Measurements from ENCODE around the gene C6orf15.

The C6orf15 gene

DNA sequence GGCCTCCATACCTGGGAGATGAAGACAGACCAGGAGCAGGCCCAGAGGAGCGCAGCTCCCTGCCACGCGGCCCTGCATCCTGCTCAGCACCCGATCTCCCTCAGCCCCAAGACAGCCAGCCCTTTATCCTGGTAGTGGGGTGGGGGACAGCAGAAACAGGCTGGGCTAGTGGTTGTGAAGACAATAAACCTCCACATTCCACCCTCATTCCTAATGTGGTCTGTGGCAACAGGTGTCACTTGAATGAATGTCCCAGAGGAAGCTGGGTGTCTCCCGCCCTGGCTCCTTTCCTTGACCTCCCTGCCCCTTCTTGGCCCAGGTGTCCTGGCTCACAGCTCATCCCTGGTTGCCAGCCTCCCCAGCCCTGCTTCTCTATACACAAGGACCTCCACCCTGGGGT, at the start of gene C6orf15:
Gene C6orf15, minus strand, starts transcription at position 98 of the 400 bp plus-strand sequence. Its CDS starts 20 bp downstream, at position 78.
- no peak for DNase-seq

DNA sequence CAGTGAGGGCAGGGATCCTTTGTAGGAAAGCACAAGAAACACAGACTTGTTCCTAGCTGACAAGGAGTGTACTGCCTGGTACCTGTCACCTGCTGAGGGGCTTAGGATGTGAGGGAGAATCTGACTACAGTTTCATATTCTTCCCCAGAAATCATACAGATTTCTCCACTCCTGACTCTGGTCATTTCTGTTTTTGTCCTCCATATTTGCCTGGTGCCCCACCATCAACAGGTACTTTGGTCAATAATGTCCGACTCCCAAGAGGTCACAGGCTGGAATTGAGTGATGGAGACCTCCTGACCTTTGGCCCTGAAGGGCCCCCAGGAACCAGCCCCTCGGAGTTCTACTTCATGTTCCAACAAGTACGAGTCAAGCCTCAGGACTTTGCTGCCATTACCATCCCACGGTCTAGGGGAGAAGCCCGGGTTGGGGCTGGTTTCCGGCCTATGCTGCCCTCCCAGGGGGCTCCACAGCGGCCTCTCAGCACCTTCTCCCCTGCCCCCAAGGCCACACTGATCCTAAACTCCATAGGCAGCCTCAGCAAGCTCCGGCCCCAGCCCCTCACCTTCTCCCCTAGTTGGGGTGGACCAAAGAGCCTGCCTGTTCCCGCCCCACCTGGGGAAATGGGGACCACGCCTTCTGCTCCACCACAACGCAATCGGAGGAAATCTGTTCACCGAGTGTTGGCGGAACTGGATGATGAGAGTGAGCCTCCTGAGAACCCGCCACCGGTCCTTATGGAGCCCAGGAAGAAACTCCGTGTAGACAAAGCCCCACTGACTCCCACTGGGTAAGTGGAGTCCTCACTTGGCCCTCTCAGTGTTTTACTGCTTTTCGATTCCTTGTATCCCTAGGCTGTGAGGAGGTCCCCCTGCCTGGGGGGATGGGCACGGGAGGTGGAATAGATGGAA, 49.1 kb upstream of the C6orf15 start:
- DNase-seq, result no peak

DNA sequence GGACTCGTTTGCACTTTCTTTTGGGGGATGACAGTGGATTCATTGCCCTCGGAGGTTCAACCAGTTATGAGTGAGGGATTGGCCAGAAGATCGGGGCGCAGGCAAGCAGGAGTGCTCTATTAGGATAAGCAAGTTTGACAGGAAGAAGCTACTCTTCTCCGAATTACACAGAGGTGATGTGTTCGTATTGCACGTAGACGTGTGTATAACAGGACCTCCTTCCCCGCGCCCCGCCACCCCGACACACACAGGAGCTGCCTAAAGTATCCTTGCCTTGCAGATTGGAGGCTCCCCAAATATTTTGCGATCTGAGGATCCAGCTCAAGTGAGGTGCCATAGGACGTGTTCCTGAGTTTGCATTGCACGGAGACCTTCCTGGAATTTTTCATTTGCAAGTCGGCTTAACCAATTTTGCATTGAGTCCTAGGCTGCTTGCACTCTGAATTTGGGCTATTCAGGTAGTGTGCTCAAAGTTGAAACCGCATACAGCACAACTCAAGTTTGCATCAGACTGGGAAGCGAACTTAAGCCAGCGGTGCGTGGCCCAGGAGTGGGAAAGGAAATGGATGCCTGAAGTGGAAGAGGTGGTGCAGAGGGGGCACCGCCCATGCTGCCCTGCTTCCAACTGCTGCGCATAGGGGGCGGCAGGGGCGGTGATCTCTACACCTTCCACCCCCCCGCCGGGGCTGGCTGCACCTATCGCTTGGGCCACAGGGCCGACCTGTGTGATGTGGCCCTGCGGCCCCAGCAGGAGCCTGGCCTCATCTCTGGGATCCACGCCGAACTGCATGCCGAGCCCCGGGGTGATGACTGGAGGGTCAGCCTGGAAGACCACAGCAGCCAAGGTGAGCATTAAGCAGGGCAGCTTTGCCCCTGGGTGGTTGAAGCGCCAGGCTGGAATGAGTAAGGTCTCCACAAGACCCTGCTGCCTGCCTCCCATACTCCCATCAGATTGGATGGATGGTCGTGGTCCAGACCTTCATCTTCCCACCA, 46.8 kb upstream of the C6orf15 start:
- DNase-seq, result no peak

DNA sequence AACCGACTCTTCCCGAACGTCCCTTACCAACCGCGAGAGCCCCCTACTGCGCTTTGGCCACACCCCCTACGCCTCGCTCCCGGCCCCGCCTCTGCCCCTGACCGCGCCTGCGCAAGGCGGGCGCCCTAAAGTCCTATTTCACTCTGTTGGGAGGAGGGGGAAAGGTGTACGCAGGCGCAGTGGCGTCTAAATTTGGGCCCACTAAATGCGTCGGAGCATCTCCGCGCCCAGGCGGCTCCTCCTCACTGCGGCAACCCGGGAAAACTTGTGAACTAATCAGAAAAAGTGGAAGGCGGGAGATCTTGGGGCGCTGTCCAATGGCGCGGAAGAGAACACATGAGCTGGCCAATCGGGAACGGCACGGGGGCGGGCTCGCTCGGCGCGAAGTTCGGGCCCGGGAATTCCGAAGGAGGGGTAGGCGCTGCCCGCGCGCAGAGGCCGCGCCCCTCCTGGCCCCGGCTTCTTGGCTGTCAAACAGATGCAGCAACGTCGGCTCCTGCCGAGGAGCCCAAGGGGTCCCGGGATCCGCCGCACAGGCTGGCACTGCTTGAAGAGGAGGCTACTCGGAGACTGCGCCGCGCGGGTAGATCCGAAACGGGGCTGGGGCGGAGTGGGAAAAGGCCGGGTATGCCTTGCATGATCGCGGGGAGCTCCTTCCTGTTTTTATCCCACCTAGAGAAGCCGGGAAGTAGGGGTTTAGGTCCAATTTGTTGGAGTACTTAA, 45.9 kb upstream of the C6orf15 start, which contains the start of gene TCF19:
Gene TCF19, plus strand, starts transcription at position 450 of the 723 bp plus-strand sequence. CDS start 881 bp downstream, outside the sequence.
- peak; percentile 97 for DNase-seq

DNA sequence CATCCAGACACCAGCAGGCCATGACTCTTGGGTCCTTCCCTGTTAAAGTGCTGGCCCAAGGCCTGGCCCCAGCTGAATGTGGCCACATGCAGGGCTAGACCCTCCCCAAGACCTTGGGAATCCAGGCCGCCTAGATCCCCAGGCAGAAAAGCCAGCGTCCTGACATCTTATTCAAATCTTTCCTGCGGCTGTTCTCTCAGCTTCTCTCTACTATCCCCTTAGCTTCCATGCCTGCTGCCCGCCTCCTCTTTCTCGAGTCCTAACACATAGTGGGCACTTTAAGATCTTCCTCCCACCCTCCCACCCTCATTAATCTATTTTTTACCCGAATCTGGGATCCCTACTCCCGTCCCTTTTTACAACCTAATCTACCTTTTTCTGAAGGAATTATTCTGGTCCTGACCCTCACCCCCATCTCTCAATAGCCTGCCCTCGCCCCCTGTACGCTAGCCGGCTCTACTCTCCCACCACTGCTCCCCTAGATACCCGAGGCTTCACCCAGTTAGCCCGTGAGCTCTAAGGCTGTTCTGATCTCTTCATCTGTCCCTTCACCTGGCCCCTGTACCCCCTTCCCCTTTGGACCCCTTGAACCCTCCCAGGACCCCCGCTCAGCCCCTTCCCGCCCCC, 45.3 kb upstream of the C6orf15 start, which contains the start of gene CCHCR1:
Gene CCHCR1, minus strand, starts transcription at position 290 of the 627 bp plus-strand sequence. Its CDS starts 202 bp downstream, at position 88.
- DNase-seq, result no peak

DNA sequence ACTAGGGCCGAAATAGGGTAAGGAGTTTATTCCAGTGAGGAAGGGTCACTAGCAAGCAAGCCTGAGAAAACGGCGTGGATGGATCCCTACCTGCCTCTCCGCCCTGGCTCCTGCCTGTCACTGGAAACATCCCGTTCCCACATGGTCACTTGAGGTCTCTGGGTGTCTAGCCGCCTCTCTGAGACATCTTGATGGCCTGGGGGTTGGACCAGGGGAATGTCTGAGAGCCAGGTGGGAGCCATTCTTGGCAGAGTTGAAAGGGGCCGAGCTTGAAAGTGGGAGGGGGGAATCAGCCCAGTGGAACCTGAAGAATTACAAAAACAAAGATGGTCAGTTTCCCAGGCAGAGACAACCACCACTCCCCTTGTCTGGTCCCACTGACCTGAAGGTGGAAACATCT, 44.3 kb upstream of the C6orf15 start:
- DNase-seq, result no peak

DNA sequence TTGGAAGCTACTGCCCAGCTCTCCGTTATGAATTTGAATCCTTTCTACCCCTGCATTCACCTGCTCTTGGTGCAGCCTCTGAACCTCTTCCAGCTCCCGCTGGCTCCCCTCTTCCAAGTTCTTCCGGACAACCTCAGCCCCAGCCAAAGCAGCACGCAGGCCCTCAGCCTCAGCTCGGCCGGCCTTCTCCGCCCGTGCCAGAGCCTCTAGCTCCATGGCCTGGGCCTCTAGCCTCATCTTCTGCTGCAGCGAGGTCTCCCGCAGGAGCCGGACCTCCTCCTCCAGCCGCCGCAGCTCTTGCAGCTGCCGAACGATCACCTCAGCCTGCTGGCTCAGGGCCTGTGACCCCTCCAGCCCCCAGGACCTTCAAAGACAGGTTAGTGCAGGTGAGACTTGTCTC, 42.1 kb upstream of the C6orf15 start:
- no peak for DNase-seq

DNA sequence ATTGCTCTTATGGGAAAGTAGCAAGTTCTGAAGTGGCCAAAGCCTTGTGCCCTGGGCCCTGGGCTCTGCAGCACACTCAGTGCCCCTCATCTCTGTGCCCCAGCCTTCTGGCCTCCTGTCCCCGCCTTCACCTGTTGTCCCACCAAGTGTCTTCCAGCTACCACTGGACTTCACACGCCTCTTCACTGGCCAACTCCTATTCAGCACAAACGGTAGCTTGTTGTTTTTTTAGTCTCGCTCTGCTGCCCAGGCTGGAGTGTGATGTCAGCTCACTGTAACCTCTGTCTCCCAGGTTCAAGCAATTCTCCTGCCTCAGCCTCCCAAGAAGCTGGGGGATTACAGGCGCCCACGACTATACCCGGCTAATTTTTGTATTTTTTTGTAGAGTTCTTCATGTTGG, 40.4 kb upstream of the C6orf15 start:
- no peak for DNase-seq

DNA sequence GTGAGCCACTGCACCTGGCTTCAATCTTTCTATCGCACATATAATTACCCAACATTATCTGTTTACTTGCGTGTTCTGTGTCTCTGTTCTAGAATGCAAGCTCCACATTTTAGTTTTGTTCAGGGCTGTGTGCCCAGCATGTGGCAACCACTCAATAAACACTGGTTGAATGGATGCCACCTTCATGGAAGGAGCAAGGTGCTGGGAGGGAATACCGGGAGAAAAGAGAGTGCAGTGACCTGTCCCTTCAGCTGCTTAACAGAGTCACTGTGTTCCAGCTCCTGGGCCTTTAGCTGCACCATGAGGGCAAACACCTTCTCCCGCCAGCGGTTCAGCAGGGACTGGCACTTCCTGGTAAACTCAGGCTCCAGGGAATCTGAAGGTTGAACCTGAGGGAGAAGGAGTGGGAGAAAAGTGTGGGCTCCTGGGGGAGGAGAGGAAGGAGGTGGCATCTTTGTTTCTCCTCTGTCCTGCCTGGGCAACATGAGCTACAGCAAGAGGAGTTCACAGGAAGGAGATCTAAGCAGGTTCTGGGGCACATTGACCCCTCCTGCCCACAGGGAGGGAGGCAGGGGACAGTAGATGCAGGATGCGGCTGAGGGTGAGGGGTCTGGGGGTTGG, 37.6 kb upstream of the C6orf15 start:
- no peak for DNase-seq

DNA sequence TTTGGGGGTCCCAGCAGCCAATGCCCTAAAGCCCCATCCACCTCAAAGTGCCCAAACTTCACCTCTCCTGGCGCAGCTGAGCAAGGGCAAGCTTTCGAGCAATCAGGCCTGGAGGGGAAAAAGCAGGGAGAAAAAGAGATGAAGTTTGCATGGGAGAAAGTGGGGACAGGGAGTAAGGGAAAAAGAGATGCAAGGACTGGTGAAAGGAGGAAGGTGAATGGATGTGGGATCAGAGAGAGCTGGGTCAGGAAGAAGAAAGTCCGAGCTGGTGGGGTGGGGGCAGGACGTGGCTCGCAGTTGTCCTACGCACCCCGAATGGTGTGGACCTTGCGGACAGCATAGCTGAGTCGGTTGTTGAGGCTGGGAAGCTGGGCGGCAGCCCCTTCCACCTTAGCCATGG, 33.0 kb upstream of the C6orf15 start:
- DNase-seq, result no peak

DNA sequence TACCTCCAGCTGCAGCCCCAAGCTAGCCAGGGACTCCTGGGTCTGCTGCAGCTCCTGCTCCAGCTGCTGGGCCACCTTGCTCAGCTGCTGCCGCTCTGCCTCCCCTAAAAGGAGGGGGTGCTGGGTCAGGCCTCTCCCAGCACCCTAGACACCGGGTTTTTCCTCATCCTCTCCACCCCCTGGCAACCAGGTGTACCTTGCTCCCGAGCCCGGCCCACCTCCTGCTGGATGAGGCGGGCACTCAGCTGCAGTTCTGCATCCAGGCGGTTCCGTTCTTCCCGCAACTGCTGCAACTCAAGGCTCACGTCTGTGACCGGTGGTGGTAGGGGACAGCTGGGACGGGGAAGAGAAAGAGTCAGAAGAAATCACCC, 32.6 kb upstream of the C6orf15 start:
- no peak for DNase-seq

DNA sequence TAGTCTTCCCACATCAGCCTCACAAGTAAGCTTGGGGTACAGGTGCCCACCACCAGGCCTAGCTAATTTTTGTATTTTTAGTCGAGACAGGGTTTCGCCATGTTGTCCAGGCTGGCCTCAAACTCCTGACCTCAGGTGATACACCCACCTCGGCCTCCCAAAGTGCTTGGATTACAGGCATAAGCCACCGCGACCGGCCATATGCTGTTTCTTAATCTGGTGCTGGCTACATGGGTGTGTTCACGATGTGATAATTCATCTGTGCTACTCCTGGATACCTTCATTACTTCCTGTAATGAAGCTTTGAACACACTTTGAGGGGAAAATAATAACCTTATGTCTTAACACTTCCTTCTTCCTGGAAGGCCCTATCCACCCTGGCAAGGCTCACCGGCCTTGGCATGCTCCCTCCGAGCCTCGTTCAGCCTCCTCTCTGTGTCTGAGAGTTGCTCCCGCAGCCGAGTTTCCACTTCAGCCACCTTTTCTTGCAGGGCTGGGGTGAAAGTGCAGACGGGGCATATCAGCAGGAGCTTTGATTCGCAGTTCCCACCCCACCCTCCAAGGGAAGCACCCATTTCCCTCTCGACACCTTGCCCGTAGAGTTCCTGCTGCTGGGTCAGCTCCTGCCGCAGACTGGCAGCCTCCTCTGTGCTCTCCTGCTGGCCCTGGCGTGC, 32.1 kb upstream of the C6orf15 start:
- no peak for DNase-seq

DNA sequence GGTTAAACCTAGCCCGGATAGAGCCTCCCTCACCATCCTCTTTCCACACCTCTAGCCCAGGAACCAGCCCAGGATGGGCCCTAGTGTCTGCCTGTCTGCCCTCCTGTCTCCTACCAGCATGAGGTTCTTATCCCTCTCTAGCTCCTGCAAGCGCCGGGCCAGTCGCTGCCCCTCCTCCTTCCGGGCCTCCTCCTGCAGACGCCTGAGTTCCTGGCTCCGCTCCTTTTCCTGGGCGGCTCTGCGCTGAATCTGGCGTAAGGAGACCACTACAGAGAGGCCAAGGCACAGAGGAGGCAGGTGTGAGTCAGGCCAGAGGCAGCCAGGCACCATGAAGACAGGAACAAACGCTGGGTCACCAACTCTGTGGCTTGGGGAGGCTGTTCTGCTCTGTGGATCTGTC, 30.8 kb upstream of the C6orf15 start:
- DNase-seq, result no peak

DNA sequence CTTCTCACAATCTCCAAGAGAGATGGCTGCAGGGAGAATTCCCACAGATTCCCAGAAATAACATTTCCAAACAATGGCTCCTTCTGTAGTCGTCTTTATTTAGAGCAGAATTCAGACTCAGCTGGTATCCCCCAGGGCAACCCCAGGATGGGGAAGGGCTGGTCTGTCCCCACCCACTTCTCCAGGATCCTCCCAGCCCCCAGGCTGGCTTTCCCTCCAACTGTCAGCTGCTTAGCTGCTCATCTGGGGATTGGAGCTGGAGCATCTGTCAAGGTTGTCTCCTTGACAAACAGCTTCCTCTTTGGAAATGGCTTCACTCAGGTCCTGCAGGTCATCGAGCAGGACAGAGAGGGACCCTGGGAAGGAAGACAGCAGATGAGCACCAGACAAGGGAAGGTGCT, 30.0 kb upstream of the C6orf15 start:
- no peak for DNase-seq

DNA sequence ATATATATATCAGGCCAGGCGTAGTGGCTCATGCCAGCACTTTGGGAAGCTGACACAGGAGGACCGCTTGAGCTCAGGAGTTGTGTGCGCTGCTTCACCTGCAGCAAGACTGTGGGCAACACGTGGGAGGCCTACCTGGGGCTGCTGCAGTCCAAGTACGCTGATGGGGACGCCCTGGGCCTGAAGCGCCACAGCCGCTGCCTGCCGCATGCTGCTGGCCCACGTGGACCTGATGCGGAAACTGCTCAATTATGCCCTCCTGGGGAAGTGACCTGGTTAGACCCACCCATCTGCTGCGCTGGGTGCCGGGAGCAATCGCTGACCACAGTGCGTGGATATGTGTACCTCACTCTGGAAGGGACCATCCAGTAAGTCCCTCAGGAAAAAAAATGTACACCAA, 28.3 kb upstream of the C6orf15 start:
- DNase-seq, result no peak

DNA sequence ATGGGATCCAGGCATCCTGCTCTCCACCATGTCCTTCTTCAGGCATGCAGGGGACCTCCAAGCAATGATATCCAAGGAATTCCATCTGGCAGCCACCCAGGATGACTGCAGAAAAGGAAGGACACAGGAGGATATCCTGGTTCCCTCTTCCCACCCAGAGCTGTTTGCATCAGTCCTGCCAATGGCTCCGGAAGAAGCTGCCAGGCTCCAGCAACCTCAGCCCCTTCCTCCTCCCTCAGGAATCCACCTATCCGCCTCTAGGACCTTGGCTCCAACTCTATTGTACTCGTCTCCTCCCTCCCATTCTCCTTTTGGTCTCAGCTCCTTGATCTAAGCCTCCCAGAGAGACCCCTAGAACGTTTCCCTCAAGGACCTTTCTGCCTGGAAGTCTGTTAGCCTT, 27.2 kb upstream of the C6orf15 start:
- DNase-seq, result no peak

DNA sequence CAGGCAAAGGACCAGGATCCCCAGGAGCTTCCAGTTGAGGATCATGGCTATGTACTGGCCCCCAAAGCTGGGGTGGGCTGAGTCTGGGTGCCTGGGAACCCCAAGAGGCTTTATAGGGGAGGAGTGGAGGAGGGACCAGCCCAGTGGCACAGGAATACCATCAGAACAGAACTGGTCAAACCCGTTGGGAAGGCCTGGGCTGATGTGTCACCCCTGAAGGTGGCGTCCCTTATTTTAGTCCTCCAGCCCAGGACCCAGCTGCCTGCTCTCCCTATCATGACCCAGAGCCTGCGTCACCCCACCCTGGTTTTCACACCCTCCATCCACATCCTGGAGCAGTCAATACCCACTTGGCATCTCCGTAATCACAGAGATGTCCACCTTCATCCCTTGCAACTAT, 26.6 kb upstream of the C6orf15 start, which contains the start of gene PSORS1C2:
Gene PSORS1C2, minus strand, starts transcription at position 85 of the 400 bp plus-strand sequence. Its CDS starts 40 bp downstream, at position 45.
- DNase-seq, result no peak

DNA sequence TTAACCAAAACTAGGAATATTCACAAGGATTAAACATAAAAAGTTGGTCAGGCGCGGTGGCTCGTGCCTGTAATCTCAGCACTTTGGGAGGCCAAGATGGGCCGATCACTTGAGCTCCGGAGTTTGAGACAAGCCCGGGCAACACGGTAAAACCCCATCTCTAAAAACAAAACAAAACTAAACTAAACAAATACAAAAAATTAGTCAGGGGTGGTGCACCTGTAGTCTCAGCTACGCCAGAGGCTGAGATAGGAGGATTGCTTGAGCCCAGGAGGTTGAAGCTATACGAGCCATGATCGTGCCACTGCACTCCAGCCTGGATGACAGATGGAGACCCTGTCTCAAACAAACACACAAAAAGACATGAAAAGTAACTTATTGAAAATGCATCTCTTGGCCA, 23.3 kb upstream of the C6orf15 start:
- no peak for DNase-seq

DNA sequence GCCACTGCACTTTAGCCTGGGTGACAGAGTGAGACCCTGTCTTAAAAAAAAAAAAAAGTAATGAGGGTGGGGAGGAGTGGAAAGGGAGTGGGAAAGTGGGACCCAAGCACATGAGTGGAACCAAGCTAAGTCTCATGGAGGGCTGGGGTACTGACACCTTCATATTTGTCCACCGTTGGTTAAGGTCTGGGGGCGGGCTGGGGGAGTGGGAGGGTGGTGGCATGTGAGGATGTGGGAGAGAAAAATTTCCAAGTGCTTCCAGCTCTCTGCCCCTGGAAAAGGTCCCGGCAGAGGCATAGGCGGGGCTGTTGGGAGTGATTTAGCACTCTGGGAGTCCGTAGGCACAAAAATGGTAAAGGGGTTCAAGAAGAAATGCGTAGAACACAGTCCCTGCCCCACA, 20.4 kb upstream of the C6orf15 start:
- no peak for DNase-seq

DNA sequence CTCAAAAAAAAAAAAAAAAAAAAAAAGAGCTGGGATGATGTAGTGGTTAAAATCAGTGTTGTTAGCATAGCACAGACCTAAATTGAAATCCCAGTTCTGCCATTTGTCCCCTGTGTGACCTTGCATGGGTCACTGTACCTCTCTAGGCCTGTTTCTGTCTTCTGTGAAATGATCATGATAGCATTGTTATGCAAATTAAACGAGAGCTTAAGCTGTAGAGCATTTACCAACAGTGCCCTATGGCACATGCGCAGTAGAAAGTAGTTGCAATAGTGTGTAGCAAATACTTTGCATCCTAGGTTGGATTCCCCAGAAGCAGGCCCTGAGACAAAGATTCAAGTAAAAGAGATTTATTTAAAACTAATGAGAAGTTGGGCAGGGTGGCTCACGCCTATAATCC, 19.2 kb upstream of the C6orf15 start:
- no peak for DNase-seq

DNA sequence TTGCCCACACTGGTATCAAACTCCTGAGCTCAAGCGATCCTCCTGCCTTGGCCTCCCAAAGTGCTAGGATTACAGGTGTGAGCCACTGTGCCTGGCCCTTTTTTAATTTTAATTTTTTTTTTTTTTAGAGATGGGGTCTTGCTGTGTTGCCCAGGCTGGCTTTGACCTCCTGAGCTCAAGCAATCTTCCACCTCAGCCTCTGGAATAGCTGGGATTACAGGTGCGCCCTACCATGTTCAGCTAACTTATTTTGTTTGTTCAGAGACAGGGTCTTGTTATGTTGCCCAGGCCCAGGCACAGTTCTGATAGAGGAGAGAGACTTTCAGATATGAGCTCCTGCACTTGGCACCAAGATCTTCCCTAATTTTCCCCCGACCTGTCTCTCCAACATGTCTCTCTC, 18.4 kb upstream of the C6orf15 start:
- no peak for DNase-seq

Data from DMS153 (cell line).